Astrocyte (in vitro differentiated cells and primary cell): ENCODE measurements around the gene MYADM. TPM values are rescaled to one million over a fixed set of nuclear protein-coding genes. Genes with fewer than 3 reads are reported as not detected.
A peak's percentile ranks its signal among the peaks of the same experiment; 100 is the strongest.

Experiments
- DNase-seq: peaks from one replicate; pipeline ENCODE4 v3.0.0-alpha.2; 2010; ENCODE audit warnings: low read depth
- FAIRE-seq: peaks from 2 replicates; lab custom pipeline; 2011; peaks lifted over from hg19 to GRCh38; lab: Jason Lieb, UNC
- H2AFZ ChIP-seq: 2 replicates; pipeline ENCODE4 v1.6.0; 2012; ENCODE audit warnings: low read depth, low read length, inconsistent platforms
- H3K27ac ChIP-seq: 2 replicates; pipeline ENCODE4 v1.5.1; 2011; ENCODE audit warnings: low read depth, low read length, inconsistent platforms
- H3K27me3 ChIP-seq: 2 replicates; pipeline ENCODE4 v1.6.0; 2011; ENCODE audit warnings: low read length, inconsistent platforms; ENCODE audit not compliant: insufficient read depth
- H3K36me3 ChIP-seq: 2 replicates; pipeline ENCODE4 v1.5.1; 2011; ENCODE audit warnings: low read length, inconsistent platforms; ENCODE audit not compliant: insufficient read depth
- H3K4me1 ChIP-seq: 2 replicates; pipeline ENCODE4 v1.5.1; 2011; ENCODE audit warnings: low read length, inconsistent platforms; ENCODE audit not compliant: insufficient read depth
- H3K4me2 ChIP-seq: 2 replicates; pipeline ENCODE4 v1.6.0; 2012; ENCODE audit warnings: low read length, inconsistent platforms
- H3K4me3 ChIP-seq: 2 replicates; pipeline ENCODE4 v1.5.1; 2011; ENCODE audit warnings: low read depth, mild to moderate bottlenecking, low read length, inconsistent platforms; ENCODE audit not compliant: insufficient read depth
- H3K79me2 ChIP-seq: 2 replicates; pipeline ENCODE4 v1.6.0; 2012; ENCODE audit warnings: mild to moderate bottlenecking, low read length, inconsistent platforms; ENCODE audit not compliant: insufficient read depth
- H3K9ac ChIP-seq: 2 replicates; pipeline ENCODE4 v1.6.0; 2012; ENCODE audit warnings: mild to moderate bottlenecking, low read length, inconsistent platforms
- H3K9me3 ChIP-seq: 2 replicates; pipeline ENCODE4 v1.5.1; 2012; ENCODE audit warnings: low read depth, mild to moderate bottlenecking, low read length, inconsistent platforms; ENCODE audit not compliant: insufficient read depth
- H4K20me1 ChIP-seq: 2 replicates; pipeline ENCODE4 v1.6.0; 2012; ENCODE audit warnings: low read length, inconsistent platforms; ENCODE audit not compliant: insufficient read depth
- H3K27ac Mint-ChIP-seq: one replicate; pipeline ENCODE4 v1.8.0; 2021; ENCODE audit warnings: mild to moderate bottlenecking, mixed read lengths; ENCODE audit not compliant: unreplicated experiment
- H3K27me3 Mint-ChIP-seq: one replicate; pipeline ENCODE4 v1.8.0; 2021; ENCODE audit warnings: low read depth, mixed read lengths; ENCODE audit not compliant: unreplicated experiment
- H3K36me3 Mint-ChIP-seq: one replicate; pipeline ENCODE4 v1.8.0; 2021; ENCODE audit warnings: low read depth, mixed read lengths; ENCODE audit not compliant: unreplicated experiment
- H3K4me1 Mint-ChIP-seq: one replicate; pipeline ENCODE4 v1.8.0; 2021; ENCODE audit warnings: low read depth, mixed read lengths; ENCODE audit not compliant: unreplicated experiment
- H3K4me3 Mint-ChIP-seq: one replicate; pipeline ENCODE4 v1.8.0; 2021; ENCODE audit warnings: mild to moderate bottlenecking, moderate library complexity, mixed read lengths; ENCODE audit not compliant: unreplicated experiment
- H3K9me3 Mint-ChIP-seq: one replicate; pipeline ENCODE4 v1.8.0; 2021; ENCODE audit warnings: mild to moderate bottlenecking, mixed read lengths; ENCODE audit not compliant: unreplicated experiment
- CTCF ChIP-seq: IDR thresholded peaks from 2 replicates; pipeline ENCODE4 v1.5.1; 2011; ENCODE audit warnings: low read depth, mild to moderate bottlenecking, inconsistent platforms, low read length, moderate library complexity; ENCODE audit not compliant: insufficient read depth
- EZH2 ChIP-seq: IDR thresholded peaks from 2 replicates; pipeline ENCODE4 v1.6.1; 2012; ENCODE audit warnings: mild to moderate bottlenecking, low read length, inconsistent platforms; ENCODE audit not compliant: insufficient read depth
- total RNA-seq: library from RNA; stranded (reverse); gene quantifications from 2 replicates; pipeline ENCODE4 v1.2.1, GENCODE V29; 2021

Gene MYADM
- total RNA-seq, 1 donor from 2014 or later: 221 TPM

GRCh38 chr19:53877361-53877766, 9.7 kb downstream of the MYADM start:
- no peak for FAIRE-seq
- Mint-ChIP-seq H3K4me3 (no peak overlapping the region), H3K4me1 (peaks cover 2% of the 10 kb centered on the region), H3K27ac (no peak overlapping the region), H3K9me3 (no peaks in the 10 kb centered on the region), H3K27me3 (no peaks in the 10 kb centered on the region), H3K36me3 (peaks cover 21% of the 10 kb centered on the region)
- H3K4me3 ChIP-seq: no peak overlapping the region
- DNase-seq: no peak
- H3K36me3 ChIP-seq: peaks cover 12% of the 10 kb centered on the region
- H3K4me2 ChIP-seq: no peak overlapping the region
- H3K27me3 ChIP-seq: peaks cover 25% of the 10 kb centered on the region
- H4K20me1 ChIP-seq: peaks cover 48% of the 10 kb centered on the region
- no peak overlapping the region for H3K9ac ChIP-seq
- no peak for TF ChIP-seq CTCF
- TF ChIP-seq EZH2: no peak
- no peaks in the 10 kb centered on the region for H3K9me3 ChIP-seq
- H3K27ac ChIP-seq: no peak overlapping the region
- H3K4me1 ChIP-seq: peaks cover 15% of the 10 kb centered on the region
- H2AFZ ChIP-seq: no peak overlapping the region
- H3K79me2 ChIP-seq: peaks cover 21% of the 10 kb centered on the region

- DNase-seq: no peak
- H3K36me3 ChIP-seq: peaks cover 7% of the 10 kb centered on the region
- peaks cover 34% of the 10 kb centered on the region for H3K27me3 ChIP-seq
- H3K4me1 ChIP-seq: peaks cover 15% of the 10 kb centered on the region
- peaks cover 34% of the 10 kb centered on the region for H4K20me1 ChIP-seq
- Mint-ChIP-seq H3K4me1 (peaks cover 2% of the 10 kb centered on the region), H3K36me3 (peaks cover 17% of the 10 kb centered on the region), H3K27me3 (peaks cover 8% of the 10 kb centered on the region), H3K4me3 (no peak overlapping the region), H3K27ac (peak overlapping the region; percentile 59), H3K9me3 (no peaks in the 10 kb centered on the region)
- peak overlapping the region; percentile 92 for H3K4me2 ChIP-seq
- H3K27ac ChIP-seq: no peak overlapping the region
- TF ChIP-seq CTCF (no peak), EZH2 (no peak)
- peak overlapping the region; percentile 85 for H2AFZ ChIP-seq
- no peak for FAIRE-seq
- peaks cover 9% of the 10 kb centered on the region for H3K79me2 ChIP-seq
- H3K9ac ChIP-seq: peak overlapping the region; percentile 80
- no peaks in the 10 kb centered on the region for H3K9me3 ChIP-seq
- peak overlapping the region; percentile 65 for H3K4me3 ChIP-seq
Observed at GRCh38 chr19:53878776-53879139, 11.1 kb downstream of the MYADM start.

GRCh38 chr19:53879140-53880081, 11.7 kb downstream of the MYADM start:
- Histone ChIP-seq H3K27ac (no peak overlapping the region), H3K4me1 (peaks cover 15% of the 10 kb centered on the region), H3K27me3 (peaks cover 40% of the 10 kb centered on the region), H3K9ac (peak overlapping the region; percentile 80), H3K36me3 (peaks cover 4% of the 10 kb centered on the region), H3K79me2 (peaks cover 2% of the 10 kb centered on the region), H3K9me3 (no peaks in the 10 kb centered on the region), H4K20me1 (peaks cover 27% of the 10 kb centered on the region), H2AFZ (peak overlapping the region; percentile 85), H3K4me3 (peak overlapping the region; percentile 65), H3K4me2 (peak overlapping the region; percentile 92)
- Mint-ChIP-seq H3K36me3 (peaks cover 17% of the 10 kb centered on the region), H3K27me3 (peaks cover 12% of the 10 kb centered on the region), H3K27ac (peak overlapping the region; percentile 59), H3K4me3 (no peak overlapping the region), H3K4me1 (peaks cover 2% of the 10 kb centered on the region), H3K9me3 (no peaks in the 10 kb centered on the region)
- DNase-seq (peak; percentile 66), FAIRE-seq (no peak)
- TF ChIP-seq EZH2 (no peak), CTCF (no peak)
